ENCODE data around the gene SOD2.
"Not testable (repeated sequence)": the region's sequence is repeated elsewhere in the genome, so short reads cannot be mapped to it uniquely, and the experiment has no call there.

Gene SOD2

DNA sequence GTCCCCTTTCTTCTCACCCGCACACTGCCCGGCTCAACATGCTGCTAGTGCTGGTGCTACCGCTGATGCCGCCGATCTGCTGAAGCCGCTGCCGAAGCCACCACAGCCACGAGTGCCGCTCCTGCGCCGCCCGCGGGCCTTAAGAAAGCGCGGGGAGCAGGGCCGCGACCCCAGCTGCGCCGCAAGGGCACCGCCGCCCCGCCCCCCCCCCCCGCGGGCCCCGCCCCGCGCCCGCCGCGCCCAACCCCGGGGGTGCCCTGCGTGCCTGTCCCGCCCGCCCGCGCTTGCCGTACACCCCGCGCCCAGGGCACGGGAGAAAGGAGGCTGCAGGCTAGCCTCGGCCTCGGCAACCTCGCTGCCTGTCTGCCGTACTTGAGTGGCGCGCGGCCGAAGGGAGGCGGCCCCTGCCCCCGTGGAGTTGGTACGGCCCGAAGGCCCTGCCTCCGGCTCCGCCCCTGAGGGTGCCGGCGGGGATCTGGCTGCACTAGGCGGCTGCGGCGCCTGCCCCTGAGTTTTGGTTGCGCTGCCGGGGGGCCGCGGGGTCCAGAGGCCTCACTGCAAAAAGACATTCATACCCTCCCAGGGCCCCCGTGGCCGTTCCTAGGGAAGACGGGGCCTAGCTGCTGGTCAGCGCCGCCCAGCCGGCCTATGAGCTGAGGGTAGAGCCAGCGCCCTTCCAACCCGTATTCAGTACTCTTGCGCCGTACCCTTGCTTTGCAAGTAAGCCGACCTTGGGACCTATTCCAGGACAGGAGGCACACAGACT is at the start of gene SOD2:
Gene SOD2, minus strand, starts transcription at position 114 of the 766 bp plus-strand sequence. Its CDS starts 74 bp downstream, at position 40.
- DNase-seq (ENCODE audit: low read depth), result peak; percentile 72

GRCh38 chr6:159742165-159742564 is 49.1 kb upstream of the SOD2 start:
- no peak for DNase-seq (ENCODE audit: low read depth)

GRCh38 chr6:159739341-159739740 is 46.3 kb upstream of the SOD2 start:
- no peak for DNase-seq (ENCODE audit: low read depth)

GRCh38 chr6:159736908-159737307 is 43.9 kb upstream of the SOD2 start:
- no peak for DNase-seq (ENCODE audit: low read depth)

GRCh38 chr6:159733395-159733794 is 40.4 kb upstream of the SOD2 start:
- DNase-seq (ENCODE audit: low read depth), result not testable (repeated sequence)

- not testable (repeated sequence) for DNase-seq (ENCODE audit: low read depth)
Observed at GRCh38 chr6:159732550-159732949, 39.5 kb upstream of the SOD2 start.

- no peak for DNase-seq (ENCODE audit: low read depth)
Observed at GRCh38 chr6:159730332-159730676, 37.3 kb upstream of the SOD2 start.

GRCh38 chr6:159729598-159730331 is 36.7 kb upstream of the SOD2 start:
- no peak for DNase-seq (ENCODE audit: low read depth)

DNA sequence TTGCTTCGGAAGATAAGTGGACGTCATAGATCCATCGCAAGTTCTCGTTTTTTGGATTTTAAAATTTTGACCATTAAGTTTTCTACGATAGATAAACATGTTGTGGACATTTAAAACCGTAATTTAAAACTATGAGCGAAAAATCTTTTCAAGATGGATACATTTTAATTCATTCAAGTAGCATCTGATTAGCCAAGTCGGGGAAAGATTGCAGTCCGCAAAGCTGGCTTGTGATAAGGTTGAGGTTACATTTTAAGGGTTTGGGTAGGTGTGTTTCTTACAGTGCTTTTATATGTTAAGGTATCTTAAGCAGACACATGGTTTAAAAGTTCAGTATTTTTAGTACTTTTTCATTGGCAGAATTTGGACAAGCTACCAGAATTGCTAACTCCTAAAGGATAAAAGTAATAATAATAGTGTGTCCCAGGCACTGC is 35.5 kb upstream of the SOD2 start:
- DNase-seq (ENCODE audit: low read depth), result no peak

GRCh38 chr6:159727717-159728445 is 34.8 kb upstream of the SOD2 start:
- no peak for DNase-seq (ENCODE audit: low read depth)

DNA sequence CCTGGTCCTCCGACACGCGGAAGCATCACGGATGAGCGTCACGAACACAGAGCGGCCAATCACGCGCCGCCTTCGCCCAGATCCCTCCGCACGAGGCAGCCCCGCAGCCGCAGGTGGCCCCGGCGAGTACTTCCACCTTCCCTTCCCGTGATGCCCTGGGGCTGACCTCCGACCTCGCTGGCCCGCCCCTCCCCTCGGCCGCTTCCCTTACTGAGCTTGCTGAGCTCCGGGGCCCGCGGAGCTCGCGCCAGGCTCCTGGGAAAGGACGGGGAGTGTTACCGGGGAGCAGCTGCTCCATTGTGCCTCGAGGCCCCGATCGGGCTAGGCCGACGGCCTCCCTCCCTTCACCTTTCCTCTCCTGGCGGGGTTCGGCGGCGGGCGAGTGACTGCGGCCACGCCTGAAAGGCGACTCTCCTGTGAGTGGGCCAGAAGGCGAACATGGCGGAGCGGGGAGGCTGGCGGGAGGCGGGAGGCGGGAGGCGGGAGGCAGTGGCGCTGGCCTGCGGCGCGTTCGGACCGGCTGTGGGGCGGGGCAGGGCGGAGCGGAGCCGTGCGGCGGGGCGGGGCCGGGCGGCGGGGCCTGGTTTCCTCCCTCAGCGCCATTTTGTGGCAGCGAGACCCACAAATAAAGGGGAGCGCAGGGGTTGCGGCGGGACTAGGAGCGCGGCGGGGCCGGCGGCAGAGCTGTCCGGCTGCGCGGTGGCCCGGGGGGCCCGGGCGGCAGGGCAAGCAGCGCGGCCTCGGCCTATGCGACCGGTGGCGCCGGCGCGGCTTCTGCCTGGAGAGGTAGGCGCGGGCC is 34.1 kb upstream of the SOD2 start, which contains the start of gene WTAP:
Gene WTAP, plus strand, starts transcription at position 589 of the 799 bp plus-strand sequence. CDS start 8,760 bp downstream, outside the sequence.
- peak; percentile 96 for DNase-seq (ENCODE audit: low read depth)

DNA sequence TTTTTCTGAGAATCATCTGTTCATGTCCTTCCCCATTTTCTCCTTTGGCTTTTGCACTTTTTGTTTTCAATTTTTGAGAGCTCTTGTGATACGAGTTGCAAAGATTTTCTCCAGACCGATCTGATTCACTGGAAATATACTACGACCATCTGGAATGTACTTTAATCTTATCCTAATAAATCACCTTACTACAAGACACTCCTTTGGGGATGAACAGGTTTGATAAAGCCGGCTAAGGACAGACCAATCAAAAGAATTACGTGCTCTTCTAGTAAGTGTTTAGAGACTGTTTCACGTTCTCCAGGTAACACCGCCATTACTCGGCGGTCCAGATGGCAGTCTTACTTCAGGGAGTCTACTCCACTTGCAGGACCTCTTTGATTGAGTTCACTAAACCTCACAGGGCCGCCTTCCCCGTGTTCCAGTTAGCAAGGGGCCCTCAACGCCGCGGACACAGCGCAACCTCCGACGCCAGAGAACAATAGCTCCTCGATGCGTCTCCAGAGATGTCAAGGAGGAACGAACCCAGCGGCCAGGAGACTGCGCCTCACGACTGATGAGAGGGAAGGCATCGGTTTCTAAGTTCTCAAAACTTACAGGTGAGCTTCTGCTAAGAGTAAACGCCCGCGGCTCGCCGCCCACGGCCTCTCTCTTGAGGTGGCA is 33.3 kb upstream of the SOD2 start:
- DNase-seq (ENCODE audit: low read depth), result no peak

- DNase-seq (ENCODE audit: low read depth), result not testable (repeated sequence)
Observed at GRCh38 chr6:159725208-159725607, 32.2 kb upstream of the SOD2 start.

DNA sequence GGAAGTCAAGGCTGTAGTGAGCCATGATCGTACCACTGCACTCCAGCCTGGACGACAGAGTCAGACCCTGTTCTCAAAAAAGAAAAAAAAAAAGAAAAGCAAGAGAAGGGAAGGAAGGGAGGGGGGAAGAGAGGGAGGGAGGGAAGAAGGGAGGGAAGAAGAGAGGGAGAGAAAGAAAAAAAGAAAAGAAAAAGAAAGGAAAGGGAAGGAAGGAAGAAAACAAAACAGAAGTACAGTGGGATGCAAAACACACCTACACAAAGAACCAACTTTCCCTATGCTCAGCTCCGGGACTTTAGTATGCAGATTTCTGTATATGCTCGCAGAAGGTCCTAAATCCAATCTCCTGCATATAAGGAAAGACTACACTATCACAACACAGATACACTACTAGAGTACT is 31.7 kb upstream of the SOD2 start:
- DNase-seq (ENCODE audit: low read depth), result no peak

- no peak for DNase-seq (ENCODE audit: low read depth)
Observed at GRCh38 chr6:159723259-159723658, 30.2 kb upstream of the SOD2 start.

DNA sequence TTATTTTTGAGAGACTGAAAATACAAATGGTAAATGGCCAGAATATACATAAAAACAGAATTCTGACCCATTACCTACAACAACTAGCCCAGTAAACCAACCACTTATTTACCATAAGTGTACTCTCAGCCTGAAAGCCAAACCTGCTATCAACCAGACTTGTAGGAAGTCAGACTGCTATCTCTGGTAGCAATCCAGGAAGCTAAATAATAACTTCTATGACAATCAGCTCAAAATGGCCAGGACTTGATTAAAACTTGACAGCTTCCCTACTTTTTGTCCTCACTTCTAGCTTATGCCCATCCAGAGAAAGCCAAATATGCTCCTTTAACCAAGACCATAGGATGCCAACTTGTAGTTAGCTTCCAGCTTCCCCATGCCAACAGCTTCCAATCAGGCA is 29.6 kb upstream of the SOD2 start:
- no peak for DNase-seq (ENCODE audit: low read depth)

DNA sequence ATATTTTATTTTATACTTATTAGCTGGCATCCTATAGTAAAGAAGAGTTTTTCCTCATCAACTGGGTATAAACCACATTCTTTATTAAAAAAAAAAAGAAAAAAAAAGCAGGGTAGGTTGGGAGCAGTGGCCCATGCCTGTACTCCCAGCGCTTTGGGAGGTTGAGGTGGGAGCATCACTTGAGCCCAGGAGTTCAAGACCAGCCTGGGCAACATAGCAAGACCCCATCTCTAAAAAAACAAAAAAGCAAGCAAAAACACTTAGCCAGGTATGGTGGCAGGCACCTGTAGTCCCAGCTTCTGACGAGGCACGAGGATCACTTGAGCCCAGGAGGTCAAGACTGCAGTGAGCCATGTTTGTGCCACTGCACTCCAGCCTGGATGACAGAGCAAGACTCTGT is 28.9 kb upstream of the SOD2 start:
- DNase-seq (ENCODE audit: low read depth), result not testable (repeated sequence)

DNA sequence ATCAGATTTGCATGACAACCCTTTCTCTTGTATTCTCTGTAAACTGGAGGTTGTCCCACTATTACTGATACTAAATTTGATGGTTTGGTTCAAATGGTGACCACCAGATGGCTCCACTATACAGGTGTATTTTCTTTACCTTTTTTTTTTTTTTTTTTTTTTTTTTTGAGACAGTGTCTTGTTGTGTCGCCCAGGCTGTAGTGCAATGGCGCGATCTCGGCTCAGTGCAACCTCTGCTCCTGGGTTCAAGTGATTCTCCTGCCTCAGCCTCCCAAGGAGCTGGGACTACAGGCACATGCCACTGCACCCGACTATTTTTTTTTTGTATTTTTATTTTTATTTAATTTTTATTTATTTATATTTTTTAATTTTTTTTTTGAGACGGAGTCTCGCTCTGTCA is 27.7 kb upstream of the SOD2 start:
- DNase-seq (ENCODE audit: low read depth), result no peak

GRCh38 chr6:159719287-159719686 is 26.2 kb upstream of the SOD2 start:
- DNase-seq (ENCODE audit: low read depth), result no peak

DNA sequence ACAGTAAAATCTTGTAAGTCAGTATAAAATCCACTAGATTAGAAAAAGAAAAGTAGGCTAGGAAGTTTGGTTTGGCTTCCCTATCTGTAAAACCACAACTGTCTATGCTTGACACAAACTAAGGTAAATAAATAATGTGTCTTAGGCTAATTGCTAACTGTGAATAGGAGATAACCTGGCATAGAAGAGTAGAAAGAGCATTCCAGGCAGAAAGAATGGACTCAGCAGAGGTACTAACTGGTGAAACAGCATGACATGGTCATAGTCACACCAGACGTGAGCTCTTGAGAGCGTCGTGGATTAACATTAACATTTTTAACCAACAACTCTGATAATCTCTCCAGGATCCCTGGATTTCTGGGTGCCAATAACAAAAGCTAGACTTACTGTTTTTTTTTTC is 25.6 kb upstream of the SOD2 start:
- DNase-seq (ENCODE audit: low read depth), result no peak

Measured in activated T-helper 9 cell treated with anti-CD3 and anti-CD28 coated beads, Interleukin-2, amount 50 U/mL, for 16 hours (primary cell).